ENCODE measurements around the gene PCDHGA10.

Gene PCDHGA10

DNA sequence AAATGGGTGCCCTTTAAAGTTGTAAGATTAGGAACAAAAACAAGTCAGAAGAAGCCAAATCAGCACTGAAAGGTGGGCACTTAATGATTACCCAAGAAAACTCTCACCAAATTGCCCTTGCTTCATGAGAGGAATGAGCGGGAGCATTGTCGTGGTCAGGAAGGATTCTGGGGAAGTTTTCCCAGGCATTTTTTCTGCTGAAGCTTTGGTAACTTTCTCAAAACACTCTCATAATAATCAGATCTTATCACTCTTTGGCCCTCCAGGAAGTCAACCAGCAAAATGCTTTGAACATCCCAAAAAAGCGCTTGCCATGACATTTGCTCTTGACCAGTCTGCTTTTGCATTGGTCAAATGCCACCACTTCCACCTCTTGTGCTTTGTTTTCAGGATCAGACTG lies 52.6 kb downstream of the PCDHGA10 start:
- H3K9me3 ChIP-seq (ENCODE audit: low read length) = peaks cover 6% of the 10 kb centered on the region
- H3K4me3 ChIP-seq (ENCODE audit: low read length) = no peak overlapping the region
- H3K36me3 ChIP-seq (ENCODE audit: insufficient read depth, low read length) = peaks cover 3% of the 10 kb centered on the region
- no peaks in the 10 kb centered on the region for H3K4me1 ChIP-seq (ENCODE audit: insufficient read depth, low read length)
- no peaks in the 10 kb centered on the region for H3K27me3 ChIP-seq (ENCODE audit: insufficient read depth, low read length)
- H2AFZ ChIP-seq (ENCODE audit: low read depth, low read length) = no peak overlapping the region

Measured in neuron (in vitro differentiated cells).